Endothelial cell of umbilical vein (primary cell): ENCODE measurements around the gene COPS3.

Experiments
- CTCF ChIP-seq, 2 donors: IDR thresholded peaks; 1 replicate in 1 of 2; 2 replicates in 1 of 2; pipeline ENCODE4 v1.5.1; 2011; ENCODE audit warnings: low read length in 2 of 2, mild to moderate bottlenecking in 2 of 2, moderate library complexity in 2 of 2, control low read depth in 1 of 2, inconsistent platforms in 1 of 2, low read depth in 1 of 2; ENCODE audit not compliant: insufficient read depth in 1 of 2; ENCODE audit errors: extremely low read depth in 1 of 2
- EZH2 ChIP-seq: IDR thresholded peaks from 2 replicates; pipeline ENCODE4 v1.6.1; 2012; ENCODE audit warnings: borderline replicate concordance, low read depth, mild to moderate bottlenecking, moderate library complexity, low read length, inconsistent platforms; ENCODE audit not compliant: severe bottlenecking
- MYC ChIP-seq: IDR thresholded peaks from one replicate; pipeline ENCODE4 v1.6.1; 2011; ENCODE audit warnings: mild to moderate bottlenecking, low read depth, low read length

- TF ChIP-seq MYC: no peak
- TF ChIP-seq EZH2: no peak
- TF ChIP-seq CTCF (IDR thresholded peaks at IDR 0.05; ENCODE audit: extremely low read depth in 1 of 2, insufficient read depth in 1 of 2, low read depth in 1 of 2, low read length in 2 of 2): no peak
These were observed 38.8 kb downstream of the COPS3 start for GRCh38 chr17:17242246-17242645.
